Uterus (tissue), 4 donors: ENCODE measurements around the gene MLF2. TPM values are rescaled to one million over a fixed set of nuclear protein-coding genes. Genes with fewer than 3 reads are reported as not detected.

Experiments used
- DNase-seq, 2 donors: peaks; one replicate each; pipeline ENCODE4 v3.0.0-alpha.2; 2019 to 2020
- H3K27ac ChIP-seq, 2 donors: fragments of 200-600 bp; sonication (generic); 1 replicate in 1 of 2; 2 replicates in 1 of 2; pipeline ENCODE4 v1.5.1; 2016 to 2018
- H3K27me3 ChIP-seq, 2 donors: fragments of 200-600 bp; sonication (generic); one replicate each; pipeline ENCODE4 v1.5.1; 2018 to 2019; ENCODE audit warnings: control low read depth in 1 of 2
- H3K36me3 ChIP-seq, 2 donors: fragments of 200-600 bp; sonication (generic); one replicate each; pipeline ENCODE4 v1.5.1; 2019; ENCODE audit warnings: control low read depth in 1 of 2
- H3K4me1 ChIP-seq, 2 donors: fragments of 200-600 bp; sonication (generic); one replicate each; pipeline ENCODE4 v1.5.1; 2018 to 2019; ENCODE audit warnings: control low read depth in 1 of 2
- H3K4me3 ChIP-seq, 2 donors: fragments of 200-600 bp; sonication (generic); 1 replicate in 1 of 2; 2 replicates in 1 of 2; pipeline ENCODE4 v1.5.1; 2018 to 2019; ENCODE audit warnings: mild to moderate bottlenecking in 1 of 2
- H3K9me3 ChIP-seq, 2 donors: fragments of 200-600 bp; sonication (generic); one replicate each; pipeline ENCODE4 v1.5.1; 2019; ENCODE audit warnings: control low read depth in 1 of 2
- POLR2A ChIP-seq, 2 donors: fragments of 450-650 bp; IDR thresholded peaks; one replicate each; pipeline ENCODE4 v1.6.1; 2016; ENCODE audit warnings: antibody characterized with exemption in 2 of 2, mild to moderate bottlenecking in 1 of 2, moderate library complexity in 1 of 2
- intact Hi-C: fragments of 100-400 bp; cut with DNase I; formaldehyde crosslinking; loops from one replicate; pipeline ENCODE4 v1.15.1; 2023; ENCODE audit warnings: low total_unique reads
- total RNA-seq, 4 donors: library from RNA; depleted of rRNA in 3 of 4; stranded (reverse); fragments of >200 nt in 3 of 4; gene quantifications; one replicate each; pipeline versions ENCODE4 v1.1.0 to v1.2.4, GENCODE V29; 2014 to 2023
- TF ChIP-seq, protein P1 (sequence below), 4 experiments: fragments of 200-600 bp in 2 of 4; fragments of 450-650 bp in 2 of 4; sonication (generic) in 2 of 4; IDR thresholded peaks; one replicate each; pipeline ENCODE4 v1.5.1; 2016 to 2019; ENCODE audit warnings: antibody characterized with exemption in 4 of 4, mild to moderate bottlenecking in 2 of 4, moderate library complexity in 1 of 4
- donor health status: DM: yes; HTN: yes; CAD: no.

MLF2 gene
- total RNA-seq, 4 donors from 2014 or later = 124 to 408 (median 147) TPM

- Histone ChIP-seq H3K36me3 (no peaks in the 10 kb centered on the region), H3K27me3 (no peaks in the 10 kb centered on the region), H3K27ac (no peak overlapping the region), H3K4me3 (no peak overlapping the region), H3K9me3 (no peaks in the 10 kb centered on the region), H3K4me1 (no peaks in the 10 kb centered on the region)
- DNase-seq = no peak
- intact Hi-C loops = no loop called here
- TF ChIP-seq POLR2A (IDR thresholded peaks at IDR 0.05) = no peak
- TF ChIP-seq, protein P1, sequence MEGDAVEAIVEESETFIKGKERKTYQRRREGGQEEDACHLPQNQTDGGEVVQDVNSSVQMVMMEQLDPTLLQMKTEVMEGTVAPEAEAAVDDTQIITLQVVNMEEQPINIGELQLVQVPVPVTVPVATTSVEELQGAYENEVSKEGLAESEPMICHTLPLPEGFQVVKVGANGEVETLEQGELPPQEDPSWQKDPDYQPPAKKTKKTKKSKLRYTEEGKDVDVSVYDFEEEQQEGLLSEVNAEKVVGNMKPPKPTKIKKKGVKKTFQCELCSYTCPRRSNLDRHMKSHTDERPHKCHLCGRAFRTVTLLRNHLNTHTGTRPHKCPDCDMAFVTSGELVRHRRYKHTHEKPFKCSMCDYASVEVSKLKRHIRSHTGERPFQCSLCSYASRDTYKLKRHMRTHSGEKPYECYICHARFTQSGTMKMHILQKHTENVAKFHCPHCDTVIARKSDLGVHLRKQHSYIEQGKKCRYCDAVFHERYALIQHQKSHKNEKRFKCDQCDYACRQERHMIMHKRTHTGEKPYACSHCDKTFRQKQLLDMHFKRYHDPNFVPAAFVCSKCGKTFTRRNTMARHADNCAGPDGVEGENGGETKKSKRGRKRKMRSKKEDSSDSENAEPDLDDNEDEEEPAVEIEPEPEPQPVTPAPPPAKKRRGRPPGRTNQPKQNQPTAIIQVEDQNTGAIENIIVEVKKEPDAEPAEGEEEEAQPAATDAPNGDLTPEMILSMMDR (IDR thresholded peaks at IDR 0.05) = no peak
These were observed 27.6 kb upstream of the MLF2 start for GRCh38 chr12:6780573-6780972.

DNA sequence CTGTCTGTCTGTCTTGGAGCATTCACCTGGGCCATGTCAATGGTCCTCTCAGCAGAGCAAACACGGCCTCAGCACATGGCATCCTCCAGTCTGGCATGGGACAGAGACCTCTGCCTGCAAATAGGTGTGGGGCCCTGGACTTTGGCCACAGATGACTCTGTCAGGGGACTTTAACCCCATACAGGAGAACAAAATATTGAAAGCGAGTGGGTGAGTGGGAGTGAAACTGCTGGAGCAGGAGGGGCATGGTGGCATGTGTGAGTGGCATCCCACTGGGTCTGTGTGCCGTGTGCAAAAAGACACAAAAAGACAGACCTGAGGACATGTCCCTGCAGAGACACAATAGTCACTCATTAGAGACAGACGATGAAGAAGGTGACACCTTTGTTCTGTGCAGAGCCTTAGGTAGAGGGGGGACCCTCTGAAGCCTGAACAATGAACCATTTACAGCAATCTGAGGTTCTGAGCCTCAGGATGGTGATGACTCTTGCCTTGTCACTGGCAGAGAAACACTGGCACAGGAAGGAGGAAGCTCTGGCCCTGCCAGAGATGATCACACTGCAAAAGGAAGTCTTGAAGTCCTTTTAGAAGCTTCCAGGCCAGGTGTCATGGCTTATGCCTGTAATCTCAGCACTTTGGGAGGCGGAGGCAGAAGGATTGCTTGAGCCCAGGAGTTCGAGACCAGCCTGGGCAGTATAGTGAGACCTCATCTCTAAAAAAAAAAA is 26.9 kb upstream of the MLF2 start:
- Histone ChIP-seq H3K36me3 (no peaks in the 10 kb centered on the region), H3K4me1 (no peaks in the 10 kb centered on the region), H3K9me3 (no peaks in the 10 kb centered on the region), H3K4me3 (no peak overlapping the region), H3K27ac (no peak overlapping the region), H3K27me3 (no peaks in the 10 kb centered on the region)
- TF ChIP-seq, protein P1 (IDR thresholded peaks at IDR 0.05) = no peak
- no peak for TF ChIP-seq POLR2A (IDR thresholded peaks at IDR 0.05)
- DNase-seq = no peak
- intact Hi-C loops = no loop called here

GRCh38 chr12:6778574-6779550 is 25.9 kb upstream of the MLF2 start:
- no peaks in the 10 kb centered on the region for H3K27me3 ChIP-seq
- H3K4me1 ChIP-seq = no peaks in the 10 kb centered on the region
- no peaks in the 10 kb centered on the region for H3K36me3 ChIP-seq
- peak; percentile 96 to 97 for DNase-seq
- intact Hi-C loops = no loop called here
- peak overlapping the region; percentile 83 to 84 for H3K27ac ChIP-seq
- peak in 1 of 2 donors; percentile 37 for TF ChIP-seq POLR2A (IDR thresholded peaks at IDR 0.05)
- TF ChIP-seq, protein P1 (IDR thresholded peaks at IDR 0.05) = peak; percentile 93 to 99 (median 97)
- H3K4me3 ChIP-seq = peak overlapping the region; percentile 33 to 38
- H3K9me3 ChIP-seq = no peaks in the 10 kb centered on the region

DNA sequence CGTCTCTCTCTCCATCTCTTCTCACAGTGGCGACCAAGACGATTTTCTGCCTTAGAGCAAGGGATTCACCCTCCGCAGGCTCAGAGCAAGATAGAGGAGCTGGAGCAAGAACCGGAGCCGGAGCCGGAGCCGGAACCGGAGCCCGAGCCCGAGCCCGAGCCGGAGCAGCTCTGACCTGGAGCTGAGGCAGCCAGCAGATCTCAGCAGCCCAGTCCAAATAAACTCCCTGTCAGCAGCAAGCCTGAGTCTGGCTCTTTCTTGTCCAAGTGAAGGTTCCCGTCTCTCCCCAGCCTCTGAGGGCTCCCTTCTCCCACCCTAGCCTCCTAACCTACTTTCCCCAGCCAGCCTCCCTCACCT is 25.3 kb upstream of the MLF2 start:
- no peak for TF ChIP-seq POLR2A (IDR thresholded peaks at IDR 0.05)
- TF ChIP-seq, protein P1 (IDR thresholded peaks at IDR 0.05) = no peak
- Histone ChIP-seq H3K4me3 (peak overlapping the region; percentile 33 to 38), H3K4me1 (no peaks in the 10 kb centered on the region), H3K36me3 (no peaks in the 10 kb centered on the region), H3K27ac (peak overlapping the region; percentile 83 to 84), H3K9me3 (no peaks in the 10 kb centered on the region), H3K27me3 (no peaks in the 10 kb centered on the region)
- peak in 1 of 2 donors; percentile 71 for DNase-seq
- intact Hi-C loops = no loop called here

GRCh38 chr12:6777386-6777785 is 24.4 kb upstream of the MLF2 start:
- DNase-seq = no peak
- no peaks in the 10 kb centered on the region for H3K4me1 ChIP-seq
- no peaks in the 10 kb centered on the region for H3K27me3 ChIP-seq
- peak overlapping the region; percentile 83 to 84 for H3K27ac ChIP-seq
- no peak overlapping the region for H3K4me3 ChIP-seq
- H3K36me3 ChIP-seq = no peaks in the 10 kb centered on the region
- no peaks in the 10 kb centered on the region for H3K9me3 ChIP-seq
- intact Hi-C loops = no loop called here
- no peak for TF ChIP-seq POLR2A (IDR thresholded peaks at IDR 0.05)
- TF ChIP-seq, protein P1 (IDR thresholded peaks at IDR 0.05) = no peak
